COR-L47 (cell line): ENCODE results near the gene SMAD4.
"Not testable (repeated sequence)": the region's sequence is repeated elsewhere in the genome, so short reads cannot be mapped to it uniquely, and the experiment has no call there.

Experiments
- DNase-seq: peaks from one replicate; lab custom pipeline; 2025; lab: John Stamatoyannopoulos, UW

SMAD4 gene

GRCh38 chr18:51029694-51030536, at the start of gene SMAD4:
TSS of gene SMAD4 (plus strand) at chr18:51030213. CDS start at chr18:51047047, 16,834 bp downstream.
- DNase-seq: peak; percentile 99

DNA sequence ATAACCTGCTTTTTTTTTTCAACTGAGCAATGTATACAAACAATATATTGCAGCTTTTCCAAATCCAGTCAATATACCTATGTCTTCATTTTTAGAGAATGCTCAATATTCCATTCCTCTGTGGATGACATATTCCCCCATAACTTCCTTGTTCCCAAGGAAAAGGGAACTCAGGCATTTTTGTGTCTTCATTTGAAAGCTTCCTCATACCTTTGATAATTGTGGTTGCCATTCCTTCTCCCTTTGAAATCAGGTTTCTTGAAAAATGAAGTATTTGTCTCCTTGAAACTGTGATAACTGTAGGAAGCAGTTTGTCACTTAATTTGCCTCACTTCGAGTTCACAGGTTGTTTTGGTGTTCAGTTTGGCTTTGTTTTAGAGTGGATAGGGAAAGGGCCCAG, 48.6 kb upstream of the SMAD4 start:
- no peak for DNase-seq

DNA sequence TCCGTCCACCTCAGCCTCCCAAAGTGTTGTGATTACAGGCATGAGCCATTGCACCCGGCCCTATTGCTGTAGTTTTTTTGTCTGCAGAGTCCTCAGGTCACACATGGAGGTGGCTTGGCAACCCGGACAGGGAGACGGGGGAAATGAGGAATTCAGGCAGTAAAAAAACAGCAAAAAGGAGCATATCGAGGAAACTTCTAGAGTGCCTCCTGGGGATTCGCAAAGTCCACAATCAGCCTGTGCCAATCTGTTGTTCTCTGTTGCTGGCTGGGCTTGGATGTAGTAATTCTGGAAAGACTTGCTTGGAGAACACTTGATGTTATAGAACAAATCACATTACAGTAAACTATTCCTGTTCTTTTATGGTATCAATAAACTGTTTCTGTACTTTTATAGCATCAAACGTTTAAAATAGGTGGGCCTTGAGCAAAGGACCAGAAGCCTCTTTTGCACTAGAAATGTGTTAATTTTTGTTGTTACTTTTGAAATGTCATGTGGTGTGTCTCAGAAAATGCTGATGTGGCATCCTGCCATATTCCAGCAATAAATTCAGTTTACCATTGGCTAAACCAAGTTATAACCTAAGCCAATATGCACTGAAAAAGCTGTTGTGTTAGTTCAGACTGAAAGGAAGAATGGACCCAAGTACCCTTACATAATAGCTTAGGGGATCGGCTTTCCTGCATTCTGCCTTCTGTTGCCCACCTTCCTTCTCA, 47.8 kb upstream of the SMAD4 start:
- DNase-seq: no peak

- no peak for DNase-seq
Observed at GRCh38 chr18:50982802-50983179, 47.2 kb upstream of the SMAD4 start.

GRCh38 chr18:50986360-50987087, 43.5 kb upstream of the SMAD4 start:
- no peak for DNase-seq

DNA sequence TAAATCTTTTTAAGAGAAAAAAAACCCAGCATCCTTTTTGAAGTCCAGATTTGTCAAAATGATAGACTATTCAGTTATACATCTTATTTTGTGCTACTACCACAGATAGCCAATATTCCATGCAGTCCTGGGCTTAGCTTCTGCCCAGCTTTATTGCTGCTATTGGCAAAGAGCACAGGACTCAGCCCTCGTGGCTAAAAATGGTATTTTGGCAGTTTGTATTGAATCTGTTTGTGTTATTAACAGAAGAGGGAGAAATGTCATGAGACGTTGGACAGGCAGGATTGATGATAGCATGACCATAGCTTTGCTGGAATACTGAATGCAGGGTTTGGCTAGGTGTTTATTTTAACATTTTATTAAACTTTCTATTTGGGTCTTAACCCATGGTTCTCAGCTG, 42.8 kb upstream of the SMAD4 start:
- no peak for DNase-seq

DNA sequence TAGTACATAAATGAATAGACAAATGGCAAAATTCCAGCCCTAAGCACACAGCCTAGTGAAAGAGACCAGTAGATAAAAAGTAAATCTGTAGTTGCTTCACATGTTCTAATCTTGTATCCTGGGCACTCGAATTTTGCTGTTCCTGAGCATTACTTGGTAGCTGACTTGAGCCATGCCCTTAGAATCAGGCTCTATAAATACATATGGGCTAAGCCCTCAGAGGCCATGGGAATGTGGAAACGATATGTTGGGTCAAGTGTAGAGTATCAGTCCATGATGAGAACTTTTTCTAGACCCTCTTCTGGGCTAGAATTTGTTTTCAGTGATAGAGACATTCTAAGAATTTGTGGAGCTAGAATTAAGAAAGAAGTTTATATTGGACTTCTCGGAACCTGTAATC, 40.3 kb upstream of the SMAD4 start:
- DNase-seq: no peak

- no peak for DNase-seq
Observed at GRCh38 chr18:50992351-50992762, 37.7 kb upstream of the SMAD4 start.

- DNase-seq: no peak
Observed at GRCh38 chr18:50994031-50994430, 36.0 kb upstream of the SMAD4 start.

DNA sequence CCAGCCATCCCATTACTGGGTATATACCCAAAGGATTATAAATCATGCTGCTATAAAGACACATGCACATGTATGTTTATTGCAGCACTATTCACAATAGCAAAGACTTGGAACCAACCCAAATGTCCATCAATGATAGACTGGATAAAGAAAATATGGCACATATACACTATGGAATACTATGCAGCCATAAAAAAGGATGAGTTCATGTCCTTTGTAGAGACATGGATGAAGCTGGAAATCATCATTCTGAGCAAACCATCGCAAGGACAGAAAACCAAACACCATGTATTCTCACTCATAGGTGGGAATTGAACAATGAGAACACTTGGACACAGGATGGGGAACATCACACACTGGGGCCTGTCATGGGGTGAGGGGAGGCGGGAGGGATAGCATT, 26.8 kb upstream of the SMAD4 start:
- DNase-seq: not testable (repeated sequence)

- DNase-seq: no peak
Observed at GRCh38 chr18:51006061-51006818, 23.8 kb upstream of the SMAD4 start.

- no peak for DNase-seq
Observed at GRCh38 chr18:51006948-51007789, 22.8 kb upstream of the SMAD4 start.

DNA sequence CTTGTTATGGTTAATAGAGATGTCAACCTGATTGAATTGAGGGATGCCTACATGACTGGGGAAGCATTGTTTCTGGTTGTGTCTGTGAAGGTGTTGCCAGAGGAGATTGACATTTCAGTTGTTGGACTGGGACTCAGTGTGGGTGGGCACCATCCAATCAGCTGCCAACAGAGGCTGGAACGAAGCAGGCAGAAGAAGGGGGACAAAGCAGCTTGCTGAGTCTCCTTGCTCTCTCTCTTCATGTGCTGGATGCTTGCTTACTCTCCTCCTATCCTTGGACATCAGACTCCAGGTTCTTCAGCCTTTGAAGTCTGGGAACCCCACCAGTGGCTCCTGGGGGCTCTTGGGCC, 22.2 kb upstream of the SMAD4 start:
- DNase-seq: no peak

DNA sequence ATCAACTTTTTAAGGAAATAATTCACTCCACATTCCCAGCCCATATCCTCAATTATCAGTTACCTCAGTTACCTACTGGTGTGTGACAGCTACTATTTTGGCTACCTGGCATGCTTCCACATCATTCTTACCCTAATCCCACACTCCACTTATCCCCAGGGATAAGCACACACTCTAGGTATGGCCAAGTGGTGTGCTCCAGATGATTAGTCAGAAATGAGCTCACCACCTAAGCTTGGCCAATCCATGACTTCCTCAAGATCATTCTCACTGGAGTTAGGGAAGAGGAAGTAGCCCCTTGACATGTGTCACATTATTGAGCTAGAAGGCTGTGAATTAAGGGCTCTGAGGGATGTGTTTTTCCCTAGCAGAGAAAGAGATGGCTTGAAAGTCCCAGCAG, 20.9 kb upstream of the SMAD4 start:
- DNase-seq: peak; percentile 52

GRCh38 chr18:51010218-51010617, 19.8 kb upstream of the SMAD4 start:
- no peak for DNase-seq

GRCh38 chr18:51011709-51012108, 18.3 kb upstream of the SMAD4 start:
- DNase-seq: no peak

GRCh38 chr18:51012441-51012840, 17.6 kb upstream of the SMAD4 start:
- no peak for DNase-seq

DNA sequence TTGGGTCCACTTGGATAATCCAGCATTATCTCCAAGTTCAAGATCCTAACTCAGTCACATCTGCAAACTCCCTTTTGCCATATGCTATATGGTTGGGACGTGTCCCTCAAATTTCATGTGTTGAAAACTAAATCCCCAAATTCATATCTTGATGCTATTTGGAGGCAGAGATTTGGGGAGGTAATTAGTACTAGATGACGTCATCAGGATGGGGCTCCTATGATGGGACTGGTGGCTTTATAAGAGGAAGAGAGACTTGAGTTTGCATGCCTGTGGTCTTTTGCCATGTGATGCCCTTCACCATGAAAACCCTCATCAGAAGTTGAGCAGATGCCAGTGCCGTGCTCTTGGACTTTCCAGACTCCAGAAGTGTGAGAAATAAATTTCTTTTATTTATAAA, 16.8 kb upstream of the SMAD4 start:
- no peak for DNase-seq

DNA sequence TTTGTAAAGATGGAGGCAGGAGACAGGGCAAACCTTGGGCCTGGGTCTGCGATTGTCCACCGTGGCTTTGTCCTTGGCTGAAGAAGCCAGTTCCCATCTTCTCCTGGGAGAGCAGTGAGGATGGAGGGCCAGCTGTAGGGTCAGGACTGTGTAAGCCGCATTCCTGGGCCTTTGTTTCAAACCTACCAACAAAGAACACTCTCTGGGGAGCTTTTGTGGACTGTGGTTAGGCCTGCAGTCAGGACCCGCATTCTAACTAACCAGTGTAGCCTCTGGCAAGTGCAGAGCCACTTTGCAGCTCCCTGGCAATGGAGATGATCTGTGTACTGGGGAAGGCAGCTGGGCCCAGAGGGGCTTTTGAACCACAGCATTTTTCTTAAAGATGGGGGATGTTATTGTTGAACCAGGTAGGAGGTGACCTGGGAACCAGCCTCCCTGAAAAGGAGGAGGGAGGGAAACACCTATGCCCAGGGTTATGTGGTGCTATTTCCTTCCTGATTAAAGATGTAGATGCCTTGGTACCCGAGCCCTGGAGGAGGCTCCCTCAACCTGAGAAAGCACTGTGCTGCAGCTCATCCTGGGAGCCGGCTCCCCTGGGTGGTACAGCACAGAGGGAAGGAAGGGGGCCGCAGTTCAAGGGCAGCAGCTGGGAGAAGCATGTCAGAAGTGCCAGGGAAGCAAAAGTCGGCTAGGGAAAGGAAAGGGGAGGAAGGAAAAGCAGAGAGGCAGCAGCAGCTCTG, 12.7 kb upstream of the SMAD4 start:
- no peak for DNase-seq

GRCh38 chr18:51020536-51020935, 9.5 kb upstream of the SMAD4 start:
- no peak for DNase-seq
